H9 (cell line): ENCODE data around the gene SCRN2. TPM values are rescaled to one million over a fixed set of nuclear protein-coding genes. Genes with fewer than 3 reads are reported as not detected.

Experiments used
- DNase-seq: peaks from one replicate; pipeline ENCODE4 v3.0.0-alpha.2; 2017
- H2AFZ ChIP-seq: one replicate; pipeline ENCODE4 v1.6.1; 2013; ENCODE audit warnings: mild to moderate bottlenecking, low read length, control low read depth, moderate library complexity
- H2AK5ac ChIP-seq: 2 replicates; pipeline ENCODE4 v1.6.1; 2013; ENCODE audit warnings: low read length, control low read depth, mixed read lengths; ENCODE audit not compliant: insufficient read length
- H2BK120ac ChIP-seq: one replicate; pipeline ENCODE4 v1.6.1; 2013; ENCODE audit warnings: low read depth, mild to moderate bottlenecking, low read length, control low read depth, inconsistent platforms; ENCODE audit not compliant: poor library complexity, severe bottlenecking
- H2BK12ac ChIP-seq: 2 replicates; pipeline ENCODE4 v1.6.1; 2013; ENCODE audit warnings: low read length, control low read depth, mixed read lengths, low read depth; ENCODE audit not compliant: insufficient read length
- H2BK15ac ChIP-seq: 2 replicates; pipeline ENCODE4 v1.6.1; 2013; ENCODE audit warnings: low read depth, low read length, control low read depth
- H2BK20ac ChIP-seq: one replicate; pipeline ENCODE4 v1.6.1; 2013; ENCODE audit warnings: low read depth, mild to moderate bottlenecking, low read length, control low read depth, inconsistent platforms; ENCODE audit not compliant: poor library complexity, severe bottlenecking
- H2BK5ac ChIP-seq: 2 replicates; pipeline ENCODE4 v1.6.1; 2013; ENCODE audit warnings: low read length, control low read depth, mixed read lengths; ENCODE audit not compliant: insufficient read length
- H3K14ac ChIP-seq: 2 replicates; pipeline ENCODE4 v1.6.1; 2013; ENCODE audit warnings: low read length, control low read depth; ENCODE audit not compliant: insufficient read depth
- H3K18ac ChIP-seq: 2 replicates; pipeline ENCODE4 v1.6.1; 2013; ENCODE audit warnings: low read depth, mild to moderate bottlenecking, mixed read lengths, low read length, control low read depth; ENCODE audit not compliant: insufficient read length
- H3K23ac ChIP-seq: 2 replicates; pipeline ENCODE4 v1.6.1; 2013; ENCODE audit warnings: low read length, control low read depth, mixed read lengths, low read depth; ENCODE audit not compliant: insufficient read length
- H3K23me2 ChIP-seq: 2 replicates; pipeline ENCODE4 v1.6.1; 2013; ENCODE audit warnings: low read depth, mild to moderate bottlenecking, mixed read lengths, low read length, control low read depth; ENCODE audit not compliant: insufficient read length, poor library complexity, severe bottlenecking
- H3K27ac ChIP-seq: 2 replicates; pipeline ENCODE4 v1.5.1; 2013; ENCODE audit warnings: low read length, control low read depth, mixed read lengths, low read depth; ENCODE audit not compliant: insufficient read length
- H3K27me3 ChIP-seq: 2 replicates; pipeline ENCODE4 v1.6.1; 2013; ENCODE audit warnings: low read length, control low read depth, inconsistent platforms; ENCODE audit not compliant: insufficient read depth
- H3K4ac ChIP-seq: 2 replicates; pipeline ENCODE4 v1.6.1; 2013; ENCODE audit warnings: low read depth, mild to moderate bottlenecking, control low read depth, inconsistent platforms, low read length, moderate library complexity
- H3K4me1 ChIP-seq: 2 replicates; pipeline ENCODE4 v1.6.1; 2013; ENCODE audit warnings: low read length, control low read depth, inconsistent platforms; ENCODE audit not compliant: insufficient read depth
- H3K4me2 ChIP-seq: 2 replicates; pipeline ENCODE4 v1.6.1; 2013; ENCODE audit warnings: low read length, control low read depth, mixed read lengths; ENCODE audit not compliant: insufficient read length, insufficient read depth
- H3K56ac ChIP-seq: 2 replicates; pipeline ENCODE4 v1.6.1; 2013; ENCODE audit warnings: low read depth, mild to moderate bottlenecking, mixed read lengths, low read length, control low read depth; ENCODE audit not compliant: insufficient read length
- H3K79me1 ChIP-seq: 2 replicates; pipeline ENCODE4 v1.6.1; 2013; ENCODE audit warnings: low read depth, mild to moderate bottlenecking, moderate library complexity, low read length, control low read depth, inconsistent platforms; ENCODE audit not compliant: insufficient read depth, poor library complexity, severe bottlenecking
- H3K79me2 ChIP-seq: 2 replicates; pipeline ENCODE4 v1.6.1; 2013; ENCODE audit warnings: low read length, control low read depth, inconsistent platforms; ENCODE audit not compliant: insufficient read depth
- H3K9ac ChIP-seq: 2 replicates; pipeline ENCODE4 v1.6.1; 2013; ENCODE audit warnings: low read length, control low read depth, mixed read lengths; ENCODE audit not compliant: insufficient read length; ENCODE audit errors: extremely low read depth
- H3K9me3 ChIP-seq: one replicate; pipeline ENCODE4 v1.6.1; 2013; ENCODE audit warnings: low read depth, low read length, inconsistent platforms; ENCODE audit not compliant: control insufficient read depth
- H3T11ph ChIP-seq: one replicate; pipeline ENCODE4 v1.6.1; 2013; ENCODE audit warnings: mild to moderate bottlenecking, low read length, control low read depth, inconsistent platforms
- H4K20me1 ChIP-seq: one replicate; pipeline ENCODE4 v1.6.1; 2013; ENCODE audit not compliant: control insufficient read depth, insufficient read length, insufficient read depth
- H4K5ac ChIP-seq: 2 replicates; pipeline ENCODE4 v1.6.1; 2013; ENCODE audit warnings: low read depth, mild to moderate bottlenecking, mixed read lengths, low read length, control low read depth; ENCODE audit not compliant: insufficient read length
- H4K8ac ChIP-seq: replicated peaks from 2 replicates; pipeline ENCODE4 v1.6.1; 2013; ENCODE audit warnings: low read length, control low read depth, mixed read lengths, low read depth; ENCODE audit not compliant: insufficient read length
- H4K91ac ChIP-seq: 2 replicates; pipeline ENCODE4 v1.6.1; 2013; ENCODE audit warnings: low read depth, mild to moderate bottlenecking, moderate library complexity, mixed read lengths, low read length, control low read depth; ENCODE audit not compliant: insufficient read length
- H3K27ac Mint-ChIP-seq, 3 experiments: 2 replicates in 2 of 3; 3 replicates in 1 of 3; pipeline ENCODE4 v1.8.0; 2020 to 2021; ENCODE audit warnings: mixed read lengths in 3 of 3, mild to moderate bottlenecking in 1 of 3, moderate library complexity in 1 of 3
- H3K27me3 Mint-ChIP-seq: 2 replicates; pipeline ENCODE4 v1.8.0; 2021; ENCODE audit warnings: low read depth, mild to moderate bottlenecking, moderate library complexity, mixed read lengths
- H3K36me3 Mint-ChIP-seq, 3 experiments: 2 replicates in 2 of 3; 3 replicates in 1 of 3; pipeline ENCODE4 v1.8.0; 2020 to 2021; ENCODE audit warnings: low read depth in 3 of 3, mixed read lengths in 3 of 3; ENCODE audit not compliant: insufficient read depth in 1 of 3
- H3K4me1 Mint-ChIP-seq, 2 experiments: 2 replicates each; pipeline ENCODE4 v1.8.0; 2020; ENCODE audit warnings: mixed read lengths in 2 of 2
- H3K4me3 Mint-ChIP-seq, 2 experiments: 2 replicates in 1 of 2; 3 replicates in 1 of 2; pipeline ENCODE4 v1.8.0; 2020 to 2021; ENCODE audit warnings: mild to moderate bottlenecking in 2 of 2, mixed read lengths in 2 of 2, moderate library complexity in 1 of 2
- H3K9me3 Mint-ChIP-seq, 2 experiments: 2 replicates in 1 of 2; 3 replicates in 1 of 2; pipeline ENCODE4 v1.8.0; 2020; ENCODE audit warnings: mild to moderate bottlenecking in 2 of 2, mixed read lengths in 2 of 2, moderate library complexity in 1 of 2
- WGBS: extraction: QIAGEN DNeasy Blood & Tissue Kit; methylation state at CpG from one replicate; pipeline ENCODE4 v1.1.7; 2013; ENCODE audit warnings: missing lambda C conversion rate, low lambda C conversion rate, mixed read lengths; ENCODE audit not compliant: insufficient read length; ENCODE audit errors: extremely low coverage; 5-methylcytosine and 5-hydroxymethylcytosine counted together
- total RNA-seq: library from RNA; stranded (reverse); gene quantifications from 2 replicates; pipeline ENCODE4 v1.2.1, GENCODE V29; 2021
- TF ChIP-seq, protein P1 (sequence below): fragments of 200-600 bp; sonication (generic); conservative IDR thresholded peaks from 3 replicates; pipeline ENCODE4 v1.8.0; 2021; ENCODE audit warnings: antibody characterized with exemption, mild to moderate bottlenecking

SCRN2 gene
- total RNA-seq, 1 experiment from 2014 or later, result 34.0 TPM

DNA sequence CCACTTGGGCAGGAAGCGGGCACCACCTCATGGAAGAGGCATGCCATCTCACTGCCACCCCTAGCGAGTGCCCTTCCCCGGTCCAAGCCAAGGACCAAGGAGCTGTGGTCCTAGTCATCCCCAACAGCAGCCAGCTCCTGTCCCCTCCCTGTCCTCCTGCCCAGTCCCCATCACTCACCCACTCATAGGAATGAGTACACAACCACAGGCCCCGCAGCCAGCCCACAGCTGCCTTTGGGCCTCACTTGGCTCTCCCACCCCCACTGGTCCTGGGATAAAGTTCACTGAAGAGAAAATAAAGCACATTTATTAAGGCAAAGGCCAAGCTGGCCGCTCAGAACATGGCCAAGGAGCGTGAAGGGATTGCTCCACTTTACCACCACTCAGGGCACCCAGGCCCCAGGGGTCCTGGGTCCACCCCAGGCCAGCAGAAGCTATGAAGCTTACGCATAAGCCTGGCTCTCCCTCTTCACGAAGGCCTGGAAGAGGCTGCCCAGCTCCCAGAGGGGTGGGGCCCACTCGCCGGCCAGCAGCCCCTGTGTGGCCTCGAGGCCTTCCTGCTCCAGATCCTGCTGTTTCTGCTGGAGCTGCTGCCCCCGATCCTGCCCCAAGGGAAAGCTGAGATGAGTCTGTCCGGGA, 3.6 kb downstream of the SCRN2 start:
- Histone ChIP-seq H3K18ac (no peak overlapping the region), H3T11ph (no peak overlapping the region), H3K9ac (no peak overlapping the region), H3K9me3 (no peaks in the 10 kb centered on the region), H3K4me2 (no peak overlapping the region), H3K27me3 (no peaks in the 10 kb centered on the region), H4K20me1 (no peaks in the 10 kb centered on the region), H4K5ac (no peak overlapping the region), H2BK12ac (no peak overlapping the region), H4K8ac (no peak overlapping the region), H2AFZ (no peak overlapping the region), H3K79me2 (no peaks in the 10 kb centered on the region; the same call in 1 of the 2 replicates), H2AK5ac (no peak overlapping the region), H2BK20ac (no peak overlapping the region), H3K27ac (no peak overlapping the region), H3K14ac (no peak overlapping the region), H2BK5ac (no peak overlapping the region), H3K56ac (no peak overlapping the region), H2BK120ac (no peak overlapping the region), H4K91ac (no peak overlapping the region), H3K4me1 (no peaks in the 10 kb centered on the region; the same call in 1 of the 2 replicates), H2BK15ac (no peak overlapping the region), H3K79me1 (no peaks in the 10 kb centered on the region), H3K23ac (no peak overlapping the region), H3K4ac (no peak overlapping the region), H3K23me2 (peaks cover 3% of the 10 kb centered on the region)
- DNase-seq, result no peak
- H3K4me3 Mint-ChIP-seq, result no peak overlapping the region
- WGBS, result no CpG with 5 or more reads among the region's 13 CpGs
- no peaks in the 10 kb centered on the region; a peak in 1 of 5 replicates for H3K9me3 Mint-ChIP-seq
- H3K36me3 Mint-ChIP-seq, result peaks cover 0 to 20% (median 13%) of the 10 kb centered on the region in 3 experiments; a peak in 6 of 7 replicates
- peaks cover 2% of the 10 kb centered on the region; the same call in 1 of the 2 replicates for H3K27me3 Mint-ChIP-seq
- H3K4me1 Mint-ChIP-seq, result peaks cover 11 to 12% of the 10 kb centered on the region in 2 experiments
- TF ChIP-seq, protein P1, sequence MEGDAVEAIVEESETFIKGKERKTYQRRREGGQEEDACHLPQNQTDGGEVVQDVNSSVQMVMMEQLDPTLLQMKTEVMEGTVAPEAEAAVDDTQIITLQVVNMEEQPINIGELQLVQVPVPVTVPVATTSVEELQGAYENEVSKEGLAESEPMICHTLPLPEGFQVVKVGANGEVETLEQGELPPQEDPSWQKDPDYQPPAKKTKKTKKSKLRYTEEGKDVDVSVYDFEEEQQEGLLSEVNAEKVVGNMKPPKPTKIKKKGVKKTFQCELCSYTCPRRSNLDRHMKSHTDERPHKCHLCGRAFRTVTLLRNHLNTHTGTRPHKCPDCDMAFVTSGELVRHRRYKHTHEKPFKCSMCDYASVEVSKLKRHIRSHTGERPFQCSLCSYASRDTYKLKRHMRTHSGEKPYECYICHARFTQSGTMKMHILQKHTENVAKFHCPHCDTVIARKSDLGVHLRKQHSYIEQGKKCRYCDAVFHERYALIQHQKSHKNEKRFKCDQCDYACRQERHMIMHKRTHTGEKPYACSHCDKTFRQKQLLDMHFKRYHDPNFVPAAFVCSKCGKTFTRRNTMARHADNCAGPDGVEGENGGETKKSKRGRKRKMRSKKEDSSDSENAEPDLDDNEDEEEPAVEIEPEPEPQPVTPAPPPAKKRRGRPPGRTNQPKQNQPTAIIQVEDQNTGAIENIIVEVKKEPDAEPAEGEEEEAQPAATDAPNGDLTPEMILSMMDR, result no peak
- H3K27ac Mint-ChIP-seq, result 0 out of 7 replicates have a peak overlapping the region, but pooled peaks of 1 of the 3 experiments have one; percentile 68
